ENCODE measurements around the gene FRMD3.
A peak's percentile ranks its signal among the peaks of the same experiment; 100 is the strongest.

The FRMD3 gene

GRCh38 chr9:83459830-83460229, 78.4 kb downstream of the FRMD3 start:
- no peak for TF ChIP-seq JUND (IDR thresholded peaks at IDR 0.05; ENCODE audit: low read depth)
- DNase-seq (ENCODE audit: low read depth in 1 of 2, low spot score in 1 of 2), result no peak
- in situ Hi-C loops (cut with HindIII; ENCODE audit: low pct_unique_long_range_greater_than_20kb, low sequenced_read_pairs), result no loop called here

GRCh38 chr9:83458530-83458929, 79.7 kb downstream of the FRMD3 start:
- TF ChIP-seq JUND (IDR thresholded peaks at IDR 0.05; ENCODE audit: low read depth), result no peak
- in situ Hi-C loops (cut with HindIII; ENCODE audit: low pct_unique_long_range_greater_than_20kb, low sequenced_read_pairs), result no loop called here
- DNase-seq (ENCODE audit: low read depth in 1 of 2, low spot score in 1 of 2), result no peak

GRCh38 chr9:83457005-83457404, 81.2 kb downstream of the FRMD3 start:
- TF ChIP-seq JUND (IDR thresholded peaks at IDR 0.05; ENCODE audit: low read depth), result no peak
- no peak for DNase-seq (ENCODE audit: low read depth in 1 of 2, low spot score in 1 of 2)
- in situ Hi-C loops (cut with HindIII; ENCODE audit: low pct_unique_long_range_greater_than_20kb, low sequenced_read_pairs), result no loop called here

- TF ChIP-seq JUND (IDR thresholded peaks at IDR 0.05; ENCODE audit: low read depth), result no peak
- no peak for DNase-seq (ENCODE audit: low read depth in 1 of 2, low spot score in 1 of 2)
- in situ Hi-C loops (cut with HindIII; ENCODE audit: low pct_unique_long_range_greater_than_20kb, low sequenced_read_pairs), result no loop called here
Observed at GRCh38 chr9:83456226-83456625, 82.0 kb downstream of the FRMD3 start.

DNA sequence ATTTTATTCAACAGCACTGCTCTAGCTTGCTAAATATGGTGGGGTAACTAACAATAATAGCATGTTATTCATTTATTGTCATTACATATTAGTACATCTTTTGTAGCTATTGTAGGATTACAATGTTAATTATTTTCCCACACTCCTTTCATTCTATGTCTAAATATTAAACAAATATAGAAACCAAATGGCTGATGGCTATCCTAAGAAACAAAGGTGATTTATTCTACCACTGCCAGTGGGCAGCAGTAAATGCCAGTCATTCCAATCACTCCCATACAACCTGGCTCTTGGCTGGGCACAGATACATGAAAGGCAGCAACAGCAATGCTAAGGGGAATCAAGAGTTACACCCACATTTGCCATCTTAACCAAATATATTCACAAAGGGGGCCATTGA, 84.1 kb downstream of the FRMD3 start:
- no peak for TF ChIP-seq JUND (IDR thresholded peaks at IDR 0.05; ENCODE audit: low read depth)
- in situ Hi-C loops (cut with HindIII; ENCODE audit: low pct_unique_long_range_greater_than_20kb, low sequenced_read_pairs), result no loop called here
- no peak for DNase-seq (ENCODE audit: low read depth in 1 of 2, low spot score in 1 of 2)

- DNase-seq (ENCODE audit: low read depth in 1 of 2, low spot score in 1 of 2), result peak; percentile 13 to 75
- in situ Hi-C loops (cut with HindIII; ENCODE audit: low pct_unique_long_range_greater_than_20kb, low sequenced_read_pairs), result no loop called here
- no peak for TF ChIP-seq JUND (IDR thresholded peaks at IDR 0.05; ENCODE audit: low read depth)
Observed at GRCh38 chr9:83451308-83451707, 86.9 kb downstream of the FRMD3 start.

DNA sequence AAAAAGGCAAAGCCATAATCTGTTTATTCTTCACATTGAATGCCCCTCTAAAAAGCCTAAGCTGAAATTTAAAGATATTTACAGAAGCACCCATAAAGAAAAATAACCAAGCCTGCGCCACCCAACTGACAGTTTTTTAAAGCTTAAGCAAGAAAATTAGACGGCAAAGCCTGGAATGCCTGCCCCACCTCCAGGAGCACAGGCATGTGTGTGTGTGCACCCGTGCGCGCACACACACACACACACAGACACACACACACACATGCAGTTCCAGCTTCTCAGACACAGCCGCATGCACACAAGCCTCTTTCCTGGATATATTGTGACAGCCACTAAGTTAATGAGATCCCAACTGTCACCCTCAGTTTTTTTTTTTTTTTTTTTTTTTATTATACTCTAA, 88.2 kb downstream of the FRMD3 start:
- no peak for TF ChIP-seq JUND (IDR thresholded peaks at IDR 0.05; ENCODE audit: low read depth)
- no peak for DNase-seq (ENCODE audit: low read depth in 1 of 2, low spot score in 1 of 2)
- in situ Hi-C loops (cut with HindIII; ENCODE audit: low pct_unique_long_range_greater_than_20kb, low sequenced_read_pairs), result no loop called here

DNA sequence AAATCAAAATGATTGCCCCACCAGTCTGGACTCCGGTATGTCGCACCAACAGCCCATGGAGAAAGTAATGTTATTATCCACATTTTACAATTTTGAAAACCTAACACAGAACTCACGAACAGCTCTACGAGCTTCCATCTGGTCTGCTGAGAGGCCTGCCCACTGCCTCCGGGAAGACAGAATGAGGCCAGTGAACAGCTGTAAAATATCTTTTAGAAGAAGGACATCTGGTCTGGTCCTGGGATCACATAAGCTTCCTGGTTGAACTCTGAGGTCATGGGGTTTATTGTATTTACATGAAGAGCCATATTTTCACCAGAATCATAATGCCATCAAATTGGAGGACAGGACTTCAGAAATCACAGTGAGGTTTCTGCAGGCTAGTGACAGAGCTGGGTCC, 89.0 kb downstream of the FRMD3 start:
- TF ChIP-seq JUND (IDR thresholded peaks at IDR 0.05; ENCODE audit: low read depth), result no peak
- no peak for DNase-seq (ENCODE audit: low read depth in 1 of 2, low spot score in 1 of 2)
- in situ Hi-C loops (cut with HindIII; ENCODE audit: low pct_unique_long_range_greater_than_20kb, low sequenced_read_pairs), result no loop called here

DNA sequence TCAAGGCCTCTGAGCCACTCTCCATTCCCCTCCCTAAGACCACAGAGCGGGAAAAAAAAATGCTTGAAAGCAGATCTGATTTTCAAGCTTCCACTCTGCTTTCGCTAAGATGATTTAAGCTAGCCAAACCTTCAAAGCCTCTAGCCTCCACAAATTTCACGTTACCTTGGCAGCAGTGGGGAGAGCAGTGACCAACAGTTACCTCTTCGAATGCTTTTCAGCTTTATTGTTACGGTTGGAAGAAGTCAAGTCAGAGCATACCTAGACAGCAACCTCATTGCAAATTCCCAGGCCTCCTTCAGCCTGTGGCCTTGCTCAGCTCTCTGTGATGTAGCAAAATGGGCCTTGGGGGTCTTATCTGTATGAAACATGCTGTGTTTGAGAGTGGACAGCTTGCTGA, 89.6 kb downstream of the FRMD3 start:
- TF ChIP-seq JUND (IDR thresholded peaks at IDR 0.05; ENCODE audit: low read depth), result no peak
- in situ Hi-C loops (cut with HindIII; ENCODE audit: low pct_unique_long_range_greater_than_20kb, low sequenced_read_pairs), result no loop called here
- no peak for DNase-seq (ENCODE audit: low read depth in 1 of 2, low spot score in 1 of 2)

DNA sequence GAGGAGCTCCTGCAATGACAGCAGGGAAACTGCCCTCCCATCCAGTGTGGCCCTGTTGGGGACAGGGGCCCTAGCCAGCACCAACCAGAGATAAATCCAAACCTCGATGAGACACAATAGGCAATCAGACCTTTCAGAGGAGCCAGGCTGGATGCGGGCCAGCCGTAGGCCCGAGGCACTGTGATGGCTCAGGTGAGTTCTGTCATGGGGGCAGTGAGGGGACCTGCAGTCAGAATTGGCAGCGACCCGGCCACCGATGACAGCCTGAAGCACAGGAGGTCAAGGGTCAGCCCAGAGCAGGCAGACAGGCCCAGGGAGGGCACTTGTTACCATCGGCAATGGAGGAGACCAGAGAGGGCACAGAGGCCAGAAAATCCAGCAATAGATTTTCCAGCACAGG, 90.8 kb downstream of the FRMD3 start:
- in situ Hi-C loops (cut with HindIII; ENCODE audit: low pct_unique_long_range_greater_than_20kb, low sequenced_read_pairs), result no loop called here
- TF ChIP-seq JUND (IDR thresholded peaks at IDR 0.05; ENCODE audit: low read depth), result no peak
- no peak for DNase-seq (ENCODE audit: low read depth in 1 of 2, low spot score in 1 of 2)

DNA sequence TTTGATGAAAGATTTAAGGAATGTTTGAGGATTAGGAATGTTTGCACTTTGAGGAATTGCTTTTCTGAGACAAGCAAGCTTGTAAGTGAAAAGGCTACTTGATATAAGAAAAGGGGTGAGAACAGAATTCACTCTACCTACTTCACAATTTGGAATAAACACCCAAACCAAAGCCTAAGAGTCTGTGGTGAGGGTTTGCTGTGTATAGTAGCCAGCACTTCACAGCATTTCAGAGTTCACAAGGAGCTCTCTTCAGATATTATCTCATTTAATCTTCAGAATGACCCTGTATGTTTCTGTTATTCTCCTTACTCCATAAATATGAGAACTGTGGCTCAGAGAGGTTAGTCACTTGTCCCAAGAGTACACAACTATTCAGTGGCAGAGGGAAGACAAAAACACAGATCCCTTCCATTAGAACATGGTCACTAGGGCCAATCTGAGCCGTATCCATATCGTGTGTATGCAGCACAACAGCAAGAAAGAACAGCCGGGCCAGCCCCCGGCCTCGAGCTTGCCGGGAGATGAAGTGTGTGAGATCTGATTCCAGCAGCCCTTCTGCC, 92.4 kb downstream of the FRMD3 start:
- no peak for TF ChIP-seq JUND (IDR thresholded peaks at IDR 0.05; ENCODE audit: low read depth)
- in situ Hi-C loops (cut with HindIII; ENCODE audit: low pct_unique_long_range_greater_than_20kb, low sequenced_read_pairs), result no loop called here
- no peak for DNase-seq (ENCODE audit: low read depth in 1 of 2, low spot score in 1 of 2)

DNA sequence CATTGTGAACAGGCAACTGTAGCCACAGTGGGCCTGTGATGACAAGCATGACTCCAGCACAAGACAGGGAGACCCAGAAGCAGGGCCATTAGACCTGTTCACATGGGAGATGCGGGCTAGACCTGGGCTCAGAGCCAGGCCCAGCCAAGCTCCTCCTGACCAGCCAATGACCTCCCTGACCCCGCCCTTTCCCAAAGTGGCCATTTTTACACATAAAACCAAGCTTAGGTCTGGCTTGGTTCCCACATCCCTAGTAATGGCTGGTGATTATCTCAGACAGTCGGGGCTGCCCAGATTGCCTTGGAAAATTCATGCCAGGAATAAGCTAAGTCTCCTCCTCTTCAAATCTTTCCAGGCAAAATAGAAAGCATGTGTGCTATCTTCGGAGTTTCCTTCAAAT, 94.1 kb downstream of the FRMD3 start:
- DNase-seq (ENCODE audit: low read depth in 1 of 2, low spot score in 1 of 2), result no peak
- TF ChIP-seq JUND (IDR thresholded peaks at IDR 0.05; ENCODE audit: low read depth), result no peak
- in situ Hi-C loops (cut with HindIII; ENCODE audit: low pct_unique_long_range_greater_than_20kb, low sequenced_read_pairs), result no loop called here

DNA sequence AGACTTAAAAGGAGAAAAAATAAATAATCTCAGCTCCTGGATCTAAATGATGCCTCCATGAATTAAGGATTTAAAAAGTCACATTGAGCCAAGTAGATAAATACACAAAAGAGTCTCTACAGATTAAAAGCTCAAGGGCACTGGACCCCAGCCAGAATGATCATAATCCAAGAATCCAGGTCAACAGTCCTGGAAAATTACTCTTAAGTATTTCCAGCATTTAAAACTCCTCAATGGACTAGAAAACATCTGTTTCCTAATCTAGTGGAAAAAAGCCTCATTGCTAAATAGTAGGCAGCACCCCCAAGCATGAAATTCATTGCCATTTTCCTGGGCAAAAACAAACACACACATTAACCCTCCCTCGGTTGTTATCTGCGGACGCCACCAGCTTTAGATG, 96.8 kb downstream of the FRMD3 start:
- no peak for TF ChIP-seq JUND (IDR thresholded peaks at IDR 0.05; ENCODE audit: low read depth)
- in situ Hi-C loops (cut with HindIII; ENCODE audit: low pct_unique_long_range_greater_than_20kb, low sequenced_read_pairs), result no loop called here
- DNase-seq (ENCODE audit: low read depth in 1 of 2, low spot score in 1 of 2), result peak in 1 of 2 experiments; percentile 50

GRCh38 chr9:83440641-83441040, 97.6 kb downstream of the FRMD3 start:
- in situ Hi-C loops (cut with HindIII; ENCODE audit: low pct_unique_long_range_greater_than_20kb, low sequenced_read_pairs), result no loop called here
- no peak for TF ChIP-seq JUND (IDR thresholded peaks at IDR 0.05; ENCODE audit: low read depth)
- DNase-seq (ENCODE audit: low read depth in 1 of 2, low spot score in 1 of 2), result no peak

Data from T47D (cell line).